HEK293 (cell line): ENCODE results near the gene MBOAT7.
A peak's percentile ranks its signal among the peaks of the same experiment; 100 is the strongest.

ENCODE experiments used
- CTCF ChIA-PET: fragments of 350-600 bp; formaldehyde crosslinking; extraction: SDS; loops from one replicate; lab custom pipeline; 2021; ENCODE audit warnings: antibody characterized with exemption; lab: Yijun Ruan, JAX
- POLR2A ChIA-PET: fragments of 300-600 bp; formaldehyde crosslinking; extraction: SDS; loops from one replicate; lab custom pipeline; 2020; ENCODE audit warnings: antibody characterized with exemption, inconsistent platforms; lab: Yijun Ruan, JAX
- H3K27ac ChIP-seq: fragments of 200-500 bp; sonication (Bioruptor generic); 2 replicates; pipeline ENCODE4 v1.5.1; 2014; ENCODE audit warnings: low read depth, low read length, control low read depth, inconsistent platforms; ENCODE audit errors: extremely low read depth
- H3K36me3 ChIP-seq, 2 experiments: fragments of 200-500 bp in 1 of 2; sonication (Bioruptor generic) in 1 of 2; 1 replicate in 1 of 2; 2 replicates in 1 of 2; pipeline ENCODE4 v1.5.1; 2014 to 2017; ENCODE audit warnings: inconsistent platforms in 2 of 2, low read length in 2 of 2; ENCODE audit not compliant: control insufficient read depth in 2 of 2, insufficient read depth in 1 of 2
- H3K4me1 ChIP-seq: fragments of 200-500 bp; sonication (Bioruptor generic); 2 replicates; pipeline ENCODE4 v1.5.1; 2014; ENCODE audit warnings: mild to moderate bottlenecking, low read length, inconsistent platforms; ENCODE audit not compliant: control insufficient read depth, insufficient read depth
- H3K4me3 ChIP-seq: 2 replicates; pipeline ENCODE4 v1.5.1; 2011; ENCODE audit warnings: low read depth, mild to moderate bottlenecking, control low read depth, low read length, moderate library complexity
- H3K9me3 ChIP-seq: fragments of 200-500 bp; sonication (Bioruptor generic); 2 replicates; pipeline ENCODE4 v1.5.1; 2014; ENCODE audit warnings: low read depth, low read length, inconsistent platforms; ENCODE audit not compliant: control insufficient read depth, insufficient read depth
- EGR2 ChIP-seq: fragments of 450-650 bp; formaldehyde crosslinking; IDR thresholded peaks from 2 replicates; pipeline ENCODE4 v1.5.1; 2016; ENCODE audit warnings: low read depth, missing biosample characterization, missing genetic modification characterization
- GLI2 ChIP-seq: fragments of 450-650 bp; formaldehyde crosslinking; IDR thresholded peaks from 2 replicates; pipeline ENCODE4; 2017; ENCODE audit warnings: missing biosample characterization, missing genetic modification characterization, low read depth, borderline replicate concordance
- HOXC10 ChIP-seq: sonication (generic); formaldehyde crosslinking; IDR thresholded peaks from 2 replicates; pipeline ENCODE4 v1.8.1; 2023; ENCODE audit warnings: mild to moderate bottlenecking, missing genetic modification reagents
- KLF10 ChIP-seq: fragments of 450-650 bp; IDR thresholded peaks from 2 replicates; pipeline ENCODE4 v1.5.1; 2018; ENCODE audit warnings: missing biosample characterization, mild to moderate bottlenecking, missing genetic modification characterization
- KLF16 ChIP-seq: fragments of 450-650 bp; formaldehyde crosslinking; IDR thresholded peaks from 2 replicates; pipeline ENCODE4 v1.5.1; 2017; ENCODE audit warnings: missing biosample characterization, missing genetic modification characterization
- KLF8 ChIP-seq: fragments of 450-650 bp; formaldehyde crosslinking; IDR thresholded peaks from 2 replicates; pipeline ENCODE4 v1.5.1; 2016; ENCODE audit warnings: missing biosample characterization, missing genetic modification characterization
- SCRT2 ChIP-seq: fragments of 450-650 bp; formaldehyde crosslinking; IDR thresholded peaks from 2 replicates; pipeline ENCODE4 v1.5.1; 2016; ENCODE audit warnings: missing biosample characterization, missing genetic modification characterization
- YY1 ChIP-seq: fragments of 450-650 bp; formaldehyde crosslinking; IDR thresholded peaks from 2 replicates; pipeline ENCODE4 v1.5.1; 2018; ENCODE audit warnings: missing biosample characterization, missing genetic modification characterization
- YY2 ChIP-seq: fragments of 450-650 bp; formaldehyde crosslinking; IDR thresholded peaks from 2 replicates; pipeline ENCODE4 v1.5.1; 2016; ENCODE audit warnings: missing biosample characterization, missing genetic modification characterization
- ZNF114 ChIP-seq: fragments of 450-650 bp; formaldehyde crosslinking; IDR thresholded peaks from 2 replicates; pipeline ENCODE4 v1.5.0; 2017; ENCODE audit warnings: missing biosample characterization, missing genetic modification characterization
- ZNF174 ChIP-seq: fragments of 450-650 bp; formaldehyde crosslinking; IDR thresholded peaks from 2 replicates; pipeline ENCODE4 v1.5.0; 2017; ENCODE audit warnings: missing biosample characterization, mild to moderate bottlenecking, missing genetic modification characterization
- ZNF335 ChIP-seq: fragments of 450-650 bp; formaldehyde crosslinking; conservative IDR thresholded peaks from 2 replicates; pipeline ENCODE4 v1.5.1; 2016; ENCODE audit warnings: missing biosample characterization, missing genetic modification characterization
- ZNF473 ChIP-seq: fragments of 450-650 bp; formaldehyde crosslinking; IDR thresholded peaks from 2 replicates; pipeline ENCODE4 v1.5.1; 2017; ENCODE audit warnings: missing biosample characterization, missing genetic modification characterization
- ZNF561 ChIP-seq: fragments of 450-650 bp; IDR thresholded peaks from 2 replicates; pipeline ENCODE4 v1.5.1; 2018; ENCODE audit warnings: missing biosample characterization, missing genetic modification characterization, borderline replicate concordance
- ZNF707 ChIP-seq: fragments of 450-650 bp; formaldehyde crosslinking; IDR thresholded peaks from 2 replicates; pipeline ENCODE4 v1.5.1; 2016; ENCODE audit warnings: missing biosample characterization, missing genetic modification characterization
- ZNF777 ChIP-seq: fragments of 450-650 bp; formaldehyde crosslinking; IDR thresholded peaks from 2 replicates; pipeline ENCODE4 v1.5.1; 2017; ENCODE audit warnings: missing biosample characterization, missing genetic modification characterization, borderline replicate concordance
- ZNF785 ChIP-seq: fragments of 450-650 bp; formaldehyde crosslinking; IDR thresholded peaks from 2 replicates; pipeline ENCODE4 v1.5.1; 2016; ENCODE audit warnings: missing biosample characterization, missing genetic modification characterization
- ZXDB ChIP-seq: fragments of 450-650 bp; formaldehyde crosslinking; IDR thresholded peaks from 2 replicates; pipeline ENCODE4 v1.5.1; 2016; ENCODE audit warnings: missing biosample characterization, missing genetic modification characterization
- TF ChIP-seq, protein P1 (sequence below): fragments of 450-650 bp; formaldehyde crosslinking; IDR thresholded peaks from 2 replicates; pipeline ENCODE4 v1.5.1; 2016; ENCODE audit warnings: missing biosample characterization, missing genetic modification characterization
- TF ChIP-seq, protein P2 (sequence below): fragments of 450-650 bp; formaldehyde crosslinking; IDR thresholded peaks from 2 replicates; pipeline ENCODE4 v1.5.1; 2016; ENCODE audit warnings: missing biosample characterization, missing genetic modification characterization
- TF ChIP-seq, protein P3 (sequence below): fragments of 450-650 bp; formaldehyde crosslinking; IDR thresholded peaks from 2 replicates; pipeline ENCODE4 v1.5.1; 2016; ENCODE audit warnings: missing biosample characterization, missing genetic modification characterization
- TF ChIP-seq, protein P4 (sequence below): fragments of 450-650 bp; formaldehyde crosslinking; IDR thresholded peaks from 2 replicates; pipeline ENCODE4 v1.5.1; 2016; ENCODE audit warnings: missing biosample characterization, missing genetic modification characterization
- TF ChIP-seq, protein P5 (sequence below): fragments of 450-650 bp; formaldehyde crosslinking; IDR thresholded peaks from 2 replicates; pipeline ENCODE4 v1.5.1; 2016; ENCODE audit warnings: missing biosample characterization, missing genetic modification characterization

MBOAT7 gene

DNA sequence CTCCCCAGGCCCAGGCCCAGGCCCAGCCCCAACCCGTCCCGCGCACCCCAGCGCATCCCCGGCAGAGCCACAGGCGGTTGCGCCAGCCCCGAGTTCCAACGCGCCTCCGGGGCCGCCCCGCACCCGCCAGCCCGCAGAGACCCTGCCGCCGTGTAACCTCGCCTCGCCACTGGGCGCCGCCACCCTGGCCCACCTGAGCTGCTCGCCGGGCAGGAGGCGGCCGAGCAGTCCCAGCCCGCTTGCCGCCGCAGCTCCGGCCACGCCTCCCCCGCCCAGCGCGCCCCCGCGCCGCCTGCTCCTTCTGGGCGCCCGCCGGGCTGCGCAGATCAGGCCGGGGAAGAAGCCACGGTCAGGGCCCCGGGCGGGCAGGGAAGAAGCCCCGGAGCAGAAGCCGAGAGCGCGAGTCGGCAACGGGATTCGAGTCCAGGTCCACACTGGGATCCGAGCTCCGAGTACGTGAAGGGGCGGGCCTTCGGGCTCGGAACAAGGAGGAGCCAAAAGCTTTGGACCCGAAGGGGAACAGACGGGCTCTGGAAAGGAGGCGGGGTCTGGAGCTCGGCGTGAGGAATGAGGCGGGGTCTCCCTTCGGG lies at the start of gene MBOAT7 (continued):
- peak; percentile 68 for TF ChIP-seq ZXDB (tag by site-specific recombination)
- TF ChIP-seq ZNF335, result peak; percentile 88
- TF ChIP-seq KLF10 (tag by site-specific recombination), result peak; percentile 30; the same call in 1 of the 2 replicates
- 0 out of 2 replicates have a peak, but pooled peaks have one; percentile 94 for TF ChIP-seq HOXC10 (CRISPR knock-in tag)
- no peak for TF ChIP-seq ZNF707 (tag by site-specific recombination)
- 0 out of 2 replicates have a peak, but pooled peaks have one; percentile 26 for TF ChIP-seq SCRT2
- TF ChIP-seq KLF8 (tag by site-specific recombination), result peak; percentile 49
- no peak for TF ChIP-seq YY2 (tag by site-specific recombination)
- TF ChIP-seq YY1 (tag by site-specific recombination), result no peak
- TF ChIP-seq ZNF114 (tag by site-specific recombination), result no peak
- TF ChIP-seq ZNF561, result peak; percentile 84; the same call in 1 of the 2 replicates

DNA sequence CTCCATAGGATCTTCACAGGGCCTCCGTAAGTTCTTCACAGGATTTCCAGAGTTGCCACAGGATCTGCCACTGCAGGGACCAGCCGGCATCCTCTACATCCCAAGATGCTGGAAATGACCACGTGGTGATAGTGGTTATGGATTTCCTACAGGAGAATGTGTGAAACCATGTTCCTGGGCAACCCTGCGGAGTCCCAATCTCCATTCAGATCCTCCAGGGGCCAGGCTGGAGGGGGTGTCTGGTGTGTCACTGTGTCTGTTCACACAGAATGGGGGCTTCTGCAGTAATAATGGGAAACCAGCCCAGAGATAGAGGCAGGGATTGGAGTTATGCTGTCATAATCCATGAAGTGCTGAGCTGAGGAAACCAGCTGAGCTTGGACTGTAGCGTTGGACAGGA lies 44.6 kb upstream of the MBOAT7 start:
- CTCF ChIA-PET, result interaction anchor here (1.3 to 2.2 kb wide), 2 partner anchors 32 to 157 kb away, joined by 6 to 9 read pairs; no protein-coding TSS in a partner anchor
- POLR2A ChIA-PET, result no interaction called here
- H3K4me1 ChIP-seq, result peaks cover 2% of the 10 kb centered on the region; the same call in 1 of the 2 replicates
- no peak overlapping the region for H3K27ac ChIP-seq
- H3K9me3 ChIP-seq, result no peaks in the 10 kb centered on the region; the same call in 1 of the 2 replicates
- no peak overlapping the region for H3K4me3 ChIP-seq
- H3K36me3 ChIP-seq, result no peaks in the 10 kb centered on the region
- TF ChIP-seq EGR2 (no peak), ZNF473 (no peak), KLF16 (tag by site-specific recombination) (no peak), ZNF777 (tag by site-specific recombination) (no peak), ZNF785 (tag by site-specific recombination) (no peak), GLI2 (tag by site-specific recombination) (no peak), ZNF174 (tag by site-specific recombination) (no peak)
- TF ChIP-seq, protein P1, sequence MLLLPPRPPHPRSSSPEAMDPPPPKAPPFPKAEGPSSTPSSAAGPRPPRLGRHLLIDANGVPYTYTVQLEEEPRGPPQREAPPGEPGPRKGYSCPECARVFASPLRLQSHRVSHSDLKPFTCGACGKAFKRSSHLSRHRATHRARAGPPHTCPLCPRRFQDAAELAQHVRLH (tag by site-specific recombination), result no peak
- TF ChIP-seq, protein P2, sequence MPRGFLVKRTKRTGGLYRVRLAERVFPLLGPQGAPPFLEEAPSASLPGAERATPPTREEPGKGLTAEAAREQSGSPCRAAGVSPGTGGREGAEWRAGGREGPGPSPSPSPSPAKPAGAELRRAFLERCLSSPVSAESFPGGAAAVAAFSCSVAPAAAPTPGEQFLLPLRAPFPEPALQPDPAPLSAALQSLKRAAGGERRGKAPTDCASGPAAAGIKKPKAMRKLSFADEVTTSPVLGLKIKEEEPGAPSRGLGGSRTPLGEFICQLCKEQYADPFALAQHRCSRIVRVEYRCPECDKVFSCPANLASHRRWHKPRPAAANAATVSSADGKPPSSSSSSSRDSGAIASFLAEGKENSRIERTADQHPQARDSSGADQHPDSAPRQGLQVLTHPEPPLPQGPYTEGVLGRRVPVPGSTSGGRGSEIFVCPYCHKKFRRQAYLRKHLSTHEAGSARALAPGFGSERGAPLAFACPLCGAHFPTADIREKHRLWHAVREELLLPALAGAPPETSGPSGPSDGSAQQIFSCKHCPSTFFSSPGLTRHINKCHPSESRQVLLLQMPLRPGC, result no peak
- TF ChIP-seq, protein P3, sequence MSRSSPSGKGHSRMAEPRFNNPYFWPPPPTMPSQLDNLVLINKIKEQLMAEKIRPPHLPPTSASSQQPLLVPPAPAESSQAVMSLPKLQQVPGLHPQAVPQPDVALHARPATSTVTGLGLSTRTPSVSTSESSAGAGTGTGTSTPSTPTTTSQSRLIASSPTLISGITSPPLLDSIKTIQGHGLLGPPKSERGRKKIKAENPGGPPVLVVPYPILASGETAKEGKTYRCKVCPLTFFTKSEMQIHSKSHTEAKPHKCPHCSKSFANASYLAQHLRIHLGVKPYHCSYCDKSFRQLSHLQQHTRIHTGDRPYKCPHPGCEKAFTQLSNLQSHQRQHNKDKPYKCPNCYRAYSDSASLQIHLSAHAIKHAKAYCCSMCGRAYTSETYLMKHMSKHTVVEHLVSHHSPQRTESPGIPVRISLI, result no peak
- TF ChIP-seq, protein P4, sequence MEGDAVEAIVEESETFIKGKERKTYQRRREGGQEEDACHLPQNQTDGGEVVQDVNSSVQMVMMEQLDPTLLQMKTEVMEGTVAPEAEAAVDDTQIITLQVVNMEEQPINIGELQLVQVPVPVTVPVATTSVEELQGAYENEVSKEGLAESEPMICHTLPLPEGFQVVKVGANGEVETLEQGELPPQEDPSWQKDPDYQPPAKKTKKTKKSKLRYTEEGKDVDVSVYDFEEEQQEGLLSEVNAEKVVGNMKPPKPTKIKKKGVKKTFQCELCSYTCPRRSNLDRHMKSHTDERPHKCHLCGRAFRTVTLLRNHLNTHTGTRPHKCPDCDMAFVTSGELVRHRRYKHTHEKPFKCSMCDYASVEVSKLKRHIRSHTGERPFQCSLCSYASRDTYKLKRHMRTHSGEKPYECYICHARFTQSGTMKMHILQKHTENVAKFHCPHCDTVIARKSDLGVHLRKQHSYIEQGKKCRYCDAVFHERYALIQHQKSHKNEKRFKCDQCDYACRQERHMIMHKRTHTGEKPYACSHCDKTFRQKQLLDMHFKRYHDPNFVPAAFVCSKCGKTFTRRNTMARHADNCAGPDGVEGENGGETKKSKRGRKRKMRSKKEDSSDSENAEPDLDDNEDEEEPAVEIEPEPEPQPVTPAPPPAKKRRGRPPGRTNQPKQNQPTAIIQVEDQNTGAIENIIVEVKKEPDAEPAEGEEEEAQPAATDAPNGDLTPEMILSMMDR, result no peak
- TF ChIP-seq, protein P5, sequence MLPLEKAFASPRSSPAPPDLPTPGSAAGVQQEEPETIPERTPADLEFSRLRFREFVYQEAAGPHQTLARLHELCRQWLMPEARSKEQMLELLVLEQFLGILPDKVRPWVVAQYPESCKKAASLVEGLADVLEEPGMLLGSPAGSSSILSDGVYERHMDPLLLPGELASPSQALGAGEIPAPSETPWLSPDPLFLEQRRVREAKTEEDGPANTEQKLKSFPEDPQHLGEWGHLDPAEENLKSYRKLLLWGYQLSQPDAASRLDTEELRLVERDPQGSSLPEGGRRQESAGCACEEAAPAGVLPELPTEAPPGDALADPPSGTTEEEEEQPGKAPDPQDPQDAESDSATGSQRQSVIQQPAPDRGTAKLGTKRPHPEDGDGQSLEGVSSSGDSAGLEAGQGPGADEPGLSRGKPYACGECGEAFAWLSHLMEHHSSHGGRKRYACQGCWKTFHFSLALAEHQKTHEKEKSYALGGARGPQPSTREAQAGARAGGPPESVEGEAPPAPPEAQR (tag by site-specific recombination), result no peak
